HFFc6 (cell line): ENCODE data around the gene USF3. TPM values are rescaled to one million over a fixed set of nuclear protein-coding genes. Genes with fewer than 3 reads are reported as not detected.
"Not testable (repeated sequence)": the region's sequence is repeated elsewhere in the genome, so short reads cannot be mapped to it uniquely, and the experiment has no call there.

Experiments
- DNase-seq: peaks from one replicate; pipeline ENCODE4 v3.0.0-alpha.2; 2018
- H3K27ac Mint-ChIP-seq: 2 replicates; pipeline ENCODE4 v1.8.0; 2020; ENCODE audit warnings: mild to moderate bottlenecking, mixed read lengths
- H3K27me3 Mint-ChIP-seq: 2 replicates; pipeline ENCODE4 v1.8.0; 2021; ENCODE audit warnings: mild to moderate bottlenecking, moderate library complexity, mixed read lengths; ENCODE audit not compliant: insufficient read depth
- H3K36me3 Mint-ChIP-seq: 2 replicates; pipeline ENCODE4 v1.8.0; 2021; ENCODE audit warnings: low read depth, mixed read lengths
- H3K4me1 Mint-ChIP-seq: 2 replicates; pipeline ENCODE4 v1.8.0; 2020; ENCODE audit warnings: low read depth, mixed read lengths
- H3K4me3 Mint-ChIP-seq: 2 replicates; pipeline ENCODE4 v1.8.0; 2020; ENCODE audit warnings: mild to moderate bottlenecking, moderate library complexity, mixed read lengths
- H3K9me3 Mint-ChIP-seq: 2 replicates; pipeline ENCODE4 v1.8.0; 2020; ENCODE audit warnings: mild to moderate bottlenecking, mixed read lengths
- CTCF ChIP-seq: fragments of 200-600 bp; sonication (generic); IDR thresholded peaks from 2 replicates; pipeline ENCODE4 v1.5.0; 2021; ENCODE audit warnings: antibody characterized with exemption, mild to moderate bottlenecking
- total RNA-seq, 6 experiments: library from RNA; stranded (reverse); fragmentation: NEBNext Ultra II Directional; extraction: Animal tissue kit (Norgen Biotek cat#: 25700); gene quantifications; 2 replicates in 1 of 6; 3 replicates in 5 of 6; pipeline ENCODE4 v1.2.3, GENCODE V29; 2021

The USF3 gene
- total RNA-seq, 6 experiments from 2014 or later: 8.5 to 10.7 (median 10.5) TPM

- H3K4me1 Mint-ChIP-seq: no peaks in the 10 kb centered on the region
- no peak for DNase-seq
- no peak overlapping the region for H3K4me3 Mint-ChIP-seq
- no peak for TF ChIP-seq CTCF
- no peaks in the 10 kb centered on the region; the same call in none of the 2 replicates for H3K27me3 Mint-ChIP-seq
- H3K27ac Mint-ChIP-seq: no peak overlapping the region
- H3K9me3 Mint-ChIP-seq: peaks cover 32% of the 10 kb centered on the region
- peaks cover 39% of the 10 kb centered on the region for H3K36me3 Mint-ChIP-seq
Observed at GRCh38 chr3:113649174-113649845, 47.1 kb downstream of the USF3 start.

GRCh38 chr3:113648524-113648923 is 47.9 kb downstream of the USF3 start:
- no peak for DNase-seq
- H3K36me3 Mint-ChIP-seq: peaks cover 46% of the 10 kb centered on the region
- no peak for TF ChIP-seq CTCF
- no peaks in the 10 kb centered on the region; the same call in none of the 2 replicates for H3K27me3 Mint-ChIP-seq
- no peak overlapping the region for H3K27ac Mint-ChIP-seq
- peaks cover 37% of the 10 kb centered on the region for H3K9me3 Mint-ChIP-seq
- no peak overlapping the region for H3K4me3 Mint-ChIP-seq
- H3K4me1 Mint-ChIP-seq: no peaks in the 10 kb centered on the region

DNA sequence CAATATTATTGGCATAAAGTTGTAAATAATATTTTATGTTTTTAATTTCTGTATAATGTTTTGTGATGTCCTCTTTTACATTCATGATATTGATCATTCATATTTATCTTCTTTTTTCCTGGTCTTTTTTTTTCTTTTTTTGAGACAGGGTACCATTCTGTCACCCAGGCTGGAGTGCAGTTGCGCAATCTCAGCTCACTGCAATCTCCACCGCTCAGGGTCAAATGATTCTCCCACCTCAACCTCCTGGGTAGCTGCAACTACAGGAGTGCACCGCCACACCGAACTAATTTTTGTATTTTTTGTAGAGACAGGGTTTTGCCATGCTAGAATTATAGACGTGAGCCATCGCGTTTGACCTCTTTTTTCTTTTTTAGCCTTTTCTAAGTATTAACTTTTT is 52.9 kb downstream of the USF3 start:
- Mint-ChIP-seq H3K4me1 (no peaks in the 10 kb centered on the region), H3K4me3 (no peak overlapping the region), H3K9me3 (peaks cover 43% of the 10 kb centered on the region), H3K27me3 (no peaks in the 10 kb centered on the region; the same call in none of the 2 replicates), H3K27ac (no peak overlapping the region), H3K36me3 (peaks cover 31% of the 10 kb centered on the region)
- DNase-seq: no peak
- no peak for TF ChIP-seq CTCF

DNA sequence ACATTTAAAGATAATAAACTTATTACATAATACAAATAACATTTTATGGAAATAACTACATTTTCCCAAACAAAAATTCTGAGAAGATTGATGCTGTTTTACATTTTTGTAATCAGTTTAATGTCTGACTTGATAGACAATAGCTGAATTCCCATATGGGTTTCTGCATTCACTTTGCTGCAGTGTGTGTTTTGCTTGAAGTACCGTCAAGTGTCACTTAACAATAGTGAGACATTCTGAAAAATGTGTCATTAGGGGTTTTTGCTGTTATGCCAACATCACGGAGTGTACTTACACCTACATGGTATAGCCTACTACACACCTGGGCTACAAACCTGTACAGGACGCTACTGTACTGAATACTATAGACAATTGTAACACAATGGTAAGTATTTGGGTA is 57.5 kb downstream of the USF3 start:
- TF ChIP-seq CTCF: no peak
- peaks cover 3% of the 10 kb centered on the region; the same call in 1 of the 2 replicates for H3K36me3 Mint-ChIP-seq
- peaks cover 5% of the 10 kb centered on the region; the same call in 1 of the 2 replicates for H3K27me3 Mint-ChIP-seq
- no peak overlapping the region for H3K4me3 Mint-ChIP-seq
- no peak for DNase-seq
- H3K9me3 Mint-ChIP-seq: peaks cover 7% of the 10 kb centered on the region
- H3K4me1 Mint-ChIP-seq: no peaks in the 10 kb centered on the region
- no peak overlapping the region for H3K27ac Mint-ChIP-seq

GRCh38 chr3:113637756-113638155 is 58.7 kb downstream of the USF3 start:
- no peak for TF ChIP-seq CTCF
- DNase-seq: no peak
- peaks cover 5% of the 10 kb centered on the region for H3K27me3 Mint-ChIP-seq
- peaks cover under 1% of the 10 kb centered on the region; the same call in 1 of the 2 replicates for H3K9me3 Mint-ChIP-seq
- no peaks in the 10 kb centered on the region for H3K4me1 Mint-ChIP-seq
- no peak overlapping the region for H3K27ac Mint-ChIP-seq
- H3K4me3 Mint-ChIP-seq: no peak overlapping the region
- no peaks in the 10 kb centered on the region for H3K36me3 Mint-ChIP-seq

GRCh38 chr3:113636034-113636433 is 60.4 kb downstream of the USF3 start:
- not testable (repeated sequence) for DNase-seq, H3K4me1 Mint-ChIP-seq, H3K27me3 Mint-ChIP-seq, H3K36me3 Mint-ChIP-seq, H3K9me3 Mint-ChIP-seq, H3K4me3 Mint-ChIP-seq, H3K27ac Mint-ChIP-seq
